K562 (cell line): Measurements from ENCODE around the gene CLSTN2. TPM values are rescaled to one million over a fixed set of nuclear protein-coding genes. Genes with fewer than 3 reads are reported as not detected.

ENCODE experiments used
- ATAC-seq: fragments of 200-7000 bp; cut with Tn5 transposase; 3 replicates; pipeline ENCODE4 v1.9.1; 2020; ENCODE audit warnings: moderate library complexity
- BruUV-seq: library from RNA; stranded (reverse); fragments of 400-500 nt; replicated peaks from 2 replicates; lab custom pipeline; 2021; lab: Mats Ljungman, UMichigan
- CTCF ChIA-PET: fragments of 300-600 bp; formaldehyde crosslinking; extraction: SDS; loops from one replicate; lab custom pipeline; 2021; ENCODE audit warnings: low intra/inter-chr PET ratio; lab: Yijun Ruan, JAX
- POLR2A ChIA-PET: fragments of 300-600, 350-650 bp; sonication (Branson Sonifier 250); formaldehyde crosslinking; extraction: SDS; loops from one replicate; lab custom pipeline; 2021; ENCODE audit warnings: antibody characterized with exemption, inconsistent platforms; lab: Yijun Ruan, JAX
- DNase-seq, 4 experiments: peaks; one replicate each; pipeline versions ENCODE4 v3.0.0 to v3.0.0-alpha.2; 2011 to 2018; ENCODE audit warnings: low spot score in 3 of 4, mixed read lengths in 3 of 4; ENCODE audit errors: extremely low read depth in 1 of 4
- FAIRE-seq: peaks from 2 replicates; lab custom pipeline; 2011; peaks lifted over from hg19 to GRCh38; lab: Jason Lieb, UNC
- H2AFZ ChIP-seq: 2 replicates; pipeline ENCODE4 v1.6.0; 2011; ENCODE audit warnings: low read depth, low read length, control low read depth, inconsistent platforms
- H3K27ac ChIP-seq: fragments of 200-600 bp; 3 replicates; pipeline ENCODE4 v1.8.0; 2011; ENCODE audit warnings: low read depth, mild to moderate bottlenecking, control low read depth, inconsistent platforms, low read length, moderate library complexity, mixed read lengths; ENCODE audit errors: extremely low read depth
- H3K27me3 ChIP-seq, 2 experiments: fragments of 300-600 bp in 1 of 2; 2 replicates in 1 of 2; 3 replicates in 1 of 2; pipeline versions ENCODE4 v1.6.0 to v1.8.0; 2011; ENCODE audit warnings: inconsistent platforms in 2 of 2, low read length in 2 of 2, mild to moderate bottlenecking in 1 of 2, mixed read lengths in 1 of 2, moderate library complexity in 1 of 2; ENCODE audit not compliant: control insufficient read depth in 2 of 2, insufficient read depth in 2 of 2
- H3K36me3 ChIP-seq: fragments of 300-600 bp; 3 replicates; pipeline ENCODE4 v1.8.0; 2011; ENCODE audit warnings: mild to moderate bottlenecking, low read length, inconsistent platforms; ENCODE audit not compliant: control insufficient read depth, insufficient read depth
- H3K4me1 ChIP-seq, 2 experiments: fragments of 200-600 bp in 1 of 2; replicated peaks in 1 of 2; 2 replicates in 1 of 2; 3 replicates in 1 of 2; pipeline versions ENCODE4 v1.5.1 to v1.8.0; 2011; ENCODE audit warnings: inconsistent platforms in 2 of 2, low read length in 2 of 2, mild to moderate bottlenecking in 1 of 2, mixed read lengths in 1 of 2, moderate library complexity in 1 of 2; ENCODE audit not compliant: control insufficient read depth in 2 of 2, insufficient read depth in 2 of 2
- H3K4me2 ChIP-seq: 2 replicates; pipeline ENCODE4 v1.6.1; 2011; ENCODE audit warnings: low read length, control low read depth, inconsistent platforms, mixed read lengths; ENCODE audit not compliant: insufficient read depth
- H3K4me3 ChIP-seq: fragments of 200-600 bp; sonication (generic), shearing (Covaris generic); 2 replicates; pipeline ENCODE4 v1.5.1; 2016; ENCODE audit warnings: control low read depth, inconsistent platforms
- H3K79me2 ChIP-seq: fragments of 200-600 bp; 3 replicates; pipeline ENCODE4 v1.8.0; 2011; ENCODE audit warnings: low read length, inconsistent platforms; ENCODE audit not compliant: control insufficient read depth, insufficient read depth
- H3K9ac ChIP-seq, 2 experiments: 2 replicates each; pipeline versions ENCODE4 v1.6.0 to v1.6.1; 2011; ENCODE audit warnings: low read depth in 2 of 2, low read length in 2 of 2, control low read depth in 1 of 2, inconsistent platforms in 1 of 2, mild to moderate bottlenecking in 1 of 2, mixed read lengths in 1 of 2; ENCODE audit not compliant: insufficient read depth in 1 of 2
- H3K9me1 ChIP-seq: one replicate; pipeline ENCODE4 v1.6.0; 2011; ENCODE audit warnings: inconsistent platforms, mild to moderate bottlenecking, low read length, moderate library complexity; ENCODE audit not compliant: control insufficient read depth, insufficient read depth
- H3K9me3 ChIP-seq: replicated peaks from 2 replicates; pipeline ENCODE4 v1.5.1; 2011; ENCODE audit warnings: low read depth, low read length, inconsistent platforms; ENCODE audit not compliant: control insufficient read depth, insufficient read depth
- H4K20me1 ChIP-seq: replicated peaks from 2 replicates; pipeline ENCODE4 v1.6.1; 2011; ENCODE audit warnings: low read length, inconsistent platforms, mixed read lengths; ENCODE audit not compliant: control insufficient read depth, insufficient read depth
- ARID4B ChIP-seq: sonication (generic); formaldehyde crosslinking; IDR thresholded peaks from 2 replicates; pipeline ENCODE4 v1.8.0; 2022; ENCODE audit warnings: mild to moderate bottlenecking, missing genetic modification reagents
- CREB3L1 ChIP-seq: fragments of 450-650 bp; IDR thresholded peaks from 2 replicates; pipeline ENCODE4 v1.6.1; 2014; ENCODE audit warnings: low read depth, mild to moderate bottlenecking, moderate library complexity, borderline replicate concordance
- CREB5 ChIP-seq: fragments of 250-450 bp; sonication (Bioruptor Pico); IDR thresholded peaks from 2 replicates; pipeline ENCODE4 v1.5.0; 2020; ENCODE audit warnings: mild to moderate bottlenecking
- ELF1 ChIP-seq: fragments of 200-800 bp; sonication (Bioruptor generic); IDR thresholded peaks from 2 replicates; pipeline ENCODE4 v1.6.1; 2016; ENCODE audit warnings: missing genetic modification characterization, missing compliant biosample characterization
- FOXA3 ChIP-seq, 2 experiments: fragments of 450-650 bp in 1 of 2; sonication (generic) in 1 of 2; formaldehyde crosslinking; IDR thresholded peaks in 1 of 2; conservative IDR thresholded peaks in 1 of 2; 2 replicates each; pipeline versions ENCODE4 v1.4.0 to v1.8.0; 2020 to 2022; ENCODE audit warnings: mild to moderate bottlenecking in 2 of 2, missing genetic modification reagents in 1 of 2
- PHF20 ChIP-seq: fragments of 450-650 bp; IDR thresholded peaks from 2 replicates; pipeline ENCODE4 v1.6.1; 2018; ENCODE audit not compliant: partially characterized antibody
- POLR3A ChIP-seq: IDR thresholded peaks from 2 replicates; pipeline ENCODE4 v1.6.1; 2011; ENCODE audit warnings: borderline replicate concordance, mild to moderate bottlenecking, moderate library complexity; ENCODE audit not compliant: insufficient read length, insufficient read depth; ENCODE audit errors: extremely low read depth
- SMC3 ChIP-seq: conservative IDR thresholded peaks from 2 replicates; pipeline ENCODE4 v1.6.1; 2011; ENCODE audit warnings: low read depth, low read length, improper control_type of control experiment; ENCODE audit not compliant: insufficient read depth
- SNRNP70 ChIP-seq: fragments of 200-400 bp; formaldehyde crosslinking; optimal IDR thresholded peaks from 2 replicates; pipeline ENCODE3; 2017; ENCODE audit warnings: low read depth, low read length
- SPI1 ChIP-seq: IDR thresholded peaks from 2 replicates; pipeline ENCODE4 v1.6.1; 2011; ENCODE audit warnings: low read depth, low read length, control low read depth, borderline replicate concordance
- ZNF253 ChIP-seq: fragments of 250-450 bp; sonication (Bioruptor Pico); conservative IDR thresholded peaks from 2 replicates; pipeline ENCODE4 v1.6.1; 2021; ENCODE audit warnings: mild to moderate bottlenecking
- ZNF830 ChIP-seq: fragments of 250-450 bp; sonication (Bioruptor Pico); IDR thresholded peaks from 2 replicates; pipeline ENCODE4 v1.5.0; 2021; ENCODE audit warnings: mild to moderate bottlenecking
- WGBS: fragments of 100-300 bp; shearing (Covaris generic); methylation state at CpG from one replicate; pipeline ENCODE4 v1.1.6; 2016; ENCODE audit warnings: low coverage, mixed read lengths; ENCODE audit not compliant: insufficient coverage; ENCODE audit errors: missing lambda C conversion rate; 5-methylcytosine and 5-hydroxymethylcytosine counted together
- in situ Hi-C: fragments of 300-500 bp; cut with MboI; formaldehyde crosslinking; loops from 4 replicates; pipeline ENCODE4 v1.15.0; 2018; ENCODE audit warnings: inconsistent platforms, mixed read lengths
- intact Hi-C: fragments of 100-400 bp; cut with micrococcal nuclease; formaldehyde crosslinking; loops from 2 replicates; pipeline ENCODE4 v1.14.2; 2022
- polyA plus RNA-seq, 8 experiments: library from polyadenylated mRNA; depleted of rRNA in 4 of 8; stranded (reverse) in 5 of 8; unstranded in 3 of 8; fragments of >200 nt; fragmentation: Nextera tagmentation in 2 of 8; fragmentation: Illumina TruSeq in 1 of 8; extraction: Ambion mirVana in 2 of 8; extraction: Trizol in 1 of 8; gene quantifications; 2 replicates each; pipeline versions ENCODE4 v1.2.1 to v1.2.3, GENCODE V29; 2011 to 2014; ENCODE audit warnings: inconsistent platforms in 1 of 8, missing spikeins in 1 of 8
- total RNA-seq, 7 experiments: library from RNA; depleted of rRNA in 6 of 7; stranded (reverse); fragments of >200 nt in 6 of 7; fragmentation: Illumina TruSeq in 2 of 7; extraction: Trizol in 2 of 7; gene quantifications; 2 replicates each; pipeline versions ENCODE4 v1.2.1 to v1.2.3, GENCODE V29; 2011 to 2021; ENCODE audit warnings: low replicate concordance in 1 of 7
- TF ChIP-seq, protein P1 (sequence below): sonication (generic); formaldehyde crosslinking; IDR thresholded peaks from 2 replicates; pipeline ENCODE4 v1.8.1; 2022; ENCODE audit warnings: missing genetic modification reagents

Gene CLSTN2
- total and polyA plus RNA-seq, 9 of the 15 experiments (the other 6 are each of a cell fraction or from before 2014, with no cell fraction given) = 0.02 to 0.04 (median 0.04) TPM; not detected in 6

DNA sequence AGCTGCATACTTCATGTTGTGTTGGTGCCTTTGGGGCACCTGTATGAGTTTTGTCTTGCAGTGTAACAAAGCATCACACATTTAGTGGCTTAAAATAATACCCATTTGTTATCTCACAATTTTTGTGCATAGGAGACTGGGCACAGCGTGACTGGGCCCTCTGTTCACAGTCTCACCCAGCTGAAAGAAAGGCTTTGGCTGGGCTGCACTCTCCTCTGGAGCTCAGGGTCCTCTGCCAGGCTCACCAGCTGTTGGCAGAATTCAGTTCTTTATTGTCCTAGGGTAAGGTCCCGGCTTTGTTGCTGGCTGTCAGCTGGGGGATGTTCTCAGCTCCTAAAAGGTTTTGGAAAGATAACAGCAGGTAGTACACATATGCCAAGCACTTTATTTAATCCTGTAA lies 263.3 kb downstream of the CLSTN2 start:
- ChIA-PET POLR2A (no interaction called here), CTCF (no interaction called here)
- WGBS = 15% methylated on average over 2 of the region's 2 CpGs
- no TSS peak for BruUV-seq
- DNase-seq (no peak), ATAC-seq (no peak), FAIRE-seq (no peak)
- Histone ChIP-seq H3K27me3 (no peaks in the 10 kb centered on the region), H3K9me3 (no peaks in the 10 kb centered on the region), H4K20me1 (no peaks in the 10 kb centered on the region), H3K4me3 (no peak overlapping the region), H3K9me1 (no peaks in the 10 kb centered on the region), H3K9ac (no peak overlapping the region), H3K36me3 (no peaks in the 10 kb centered on the region), H3K27ac (no peak overlapping the region), H2AFZ (no peak overlapping the region; the same call in 1 of the 2 replicates), H3K79me2 (no peaks in the 10 kb centered on the region), H3K4me1 (peaks cover 0 to 11% of the 10 kb centered on the region in 2 experiments; a peak in 3 of 5 replicates), H3K4me2 (no peak overlapping the region)
- TF ChIP-seq, protein P1, sequence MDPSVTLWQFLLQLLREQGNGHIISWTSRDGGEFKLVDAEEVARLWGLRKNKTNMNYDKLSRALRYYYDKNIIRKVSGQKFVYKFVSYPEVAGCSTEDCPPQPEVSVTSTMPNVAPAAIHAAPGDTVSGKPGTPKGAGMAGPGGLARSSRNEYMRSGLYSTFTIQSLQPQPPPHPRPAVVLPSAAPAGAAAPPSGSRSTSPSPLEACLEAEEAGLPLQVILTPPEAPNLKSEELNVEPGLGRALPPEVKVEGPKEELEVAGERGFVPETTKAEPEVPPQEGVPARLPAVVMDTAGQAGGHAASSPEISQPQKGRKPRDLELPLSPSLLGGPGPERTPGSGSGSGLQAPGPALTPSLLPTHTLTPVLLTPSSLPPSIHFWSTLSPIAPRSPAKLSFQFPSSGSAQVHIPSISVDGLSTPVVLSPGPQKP (CRISPR knock-in tag) = no peak
- TF ChIP-seq PHF20 = no peak
- TF ChIP-seq CREB5 = no peak
- TF ChIP-seq SMC3 = no peak
- no peak for TF ChIP-seq ZNF830
- no peak for TF ChIP-seq ELF1 (tag)
- TF ChIP-seq ZNF253 = no peak
- TF ChIP-seq ARID4B = no peak
- no peak for TF ChIP-seq SNRNP70
- TF ChIP-seq POLR3A = no peak
- no peak for TF ChIP-seq SPI1
- no peak for TF ChIP-seq FOXA3 (CRISPR knock-in tag; conservative IDR thresholded peaks at IDR 0.05 in 1 of 2, IDR thresholded peaks at IDR 0.05 in 1 of 2)
- TF ChIP-seq CREB3L1 = no peak
- intact Hi-C loops = no loop called here
- in situ Hi-C loops = no loop called here
